Spleen (tissue), 11 donors: ENCODE measurements around the gene CEBPB. TPM values are rescaled to one million over a fixed set of nuclear protein-coding genes. Genes with fewer than 3 reads are reported as not detected.

Source experiments
- DNase-seq: peaks from one replicate; pipeline ENCODE4 v3.0.0-alpha.2; 2020
- H3K27ac ChIP-seq, 8 donors: fragments of 200-600 bp; sonication (generic) in 7 of 8; 1 replicate in 4 of 8; 2 replicates in 4 of 8; pipeline versions ENCODE4 v1.5.0 to v1.8.0; 2016 to 2021; ENCODE audit warnings: inconsistent platforms in 4 of 8, mild to moderate bottlenecking in 4 of 8, moderate library complexity in 1 of 8
- H3K27me3 ChIP-seq, 7 donors: fragments of 200-600 bp; sonication (generic) in 6 of 7; replicated peaks in 1 of 7; 1 replicate in 4 of 7; 2 replicates in 3 of 7; pipeline versions ENCODE4 v1.5.0 to v1.8.0; 2016 to 2021; ENCODE audit warnings: inconsistent platforms in 3 of 7, mild to moderate bottlenecking in 1 of 7
- H3K36me3 ChIP-seq, 6 donors: fragments of 200-600 bp; sonication (generic) in 5 of 6; 1 replicate in 4 of 6; 2 replicates in 2 of 6; pipeline versions ENCODE4 v1.5.0 to v1.8.0; 2016 to 2021; ENCODE audit warnings: inconsistent platforms in 2 of 6
- H3K4me1 ChIP-seq, 6 donors: fragments of 200-600 bp; sonication (generic) in 5 of 6; 1 replicate in 3 of 6; 2 replicates in 3 of 6; pipeline versions ENCODE4 v1.5.0 to v1.8.0; 2016 to 2021; ENCODE audit warnings: inconsistent platforms in 3 of 6
- H3K4me3 ChIP-seq, 8 donors: fragments of 200-600 bp; sonication (generic) in 7 of 8; 1 replicate in 4 of 8; 2 replicates in 4 of 8; pipeline versions ENCODE4 v1.5.0 to v1.8.0; 2016 to 2021; ENCODE audit warnings: inconsistent platforms in 4 of 8, mild to moderate bottlenecking in 4 of 8, moderate library complexity in 2 of 8
- H3K9me3 ChIP-seq, 8 donors: fragments of 200-600 bp; sonication (generic) in 7 of 8; 1 replicate in 4 of 8; 2 replicates in 4 of 8; pipeline versions ENCODE4 v1.5.0 to v1.8.0; 2016 to 2021; ENCODE audit warnings: inconsistent platforms in 4 of 8
- POLR2A ChIP-seq, 3 donors: fragments of 450-650 bp; IDR thresholded peaks; one replicate each; pipeline ENCODE4 v1.5.1; 2017; ENCODE audit warnings: antibody characterized with exemption in 3 of 3, mild to moderate bottlenecking in 1 of 3
- POLR2AphosphoS5 ChIP-seq, 3 donors: sonication (generic); formaldehyde crosslinking; IDR thresholded peaks; one replicate each; pipeline ENCODE4 v1.5.1; 2017; ENCODE audit warnings: antibody characterized with exemption in 3 of 3
- WGBS, 5 donors: extraction: QIAGEN DNeasy Blood & Tissue Kit in 3 of 5; methylation state at CpG; one replicate each; pipeline versions ENCODE4 v1.1.5 to v1.1.7; 2013 to 2018; 5-methylcytosine and 5-hydroxymethylcytosine counted together
- intact Hi-C: fragments of 100-400 bp; cut with DNase I; formaldehyde crosslinking; loops from one replicate; pipeline ENCODE4 v1.15.0; 2023; ENCODE audit warnings: low total_unique reads
- polyA plus RNA-seq, 3 donors: library from polyadenylated mRNA; stranded (reverse); fragments of 200-250 nt; gene quantifications; one replicate each; pipeline ENCODE4 v1.2.1, GENCODE V29; 2013
- total RNA-seq, 7 donors: library from RNA; depleted of rRNA in 3 of 7; stranded (reverse); fragments of >200 nt in 3 of 7; fragmentation: NEBNext Ultra II Directional in 4 of 7; extraction: Animal tissue kit (Norgen Biotek cat#: 25700) in 4 of 7; gene quantifications; one replicate each; pipeline versions ENCODE4 v1.1.0 to v1.2.1, GENCODE V29; 2016 to 2021
- TF ChIP-seq, protein P1 (sequence below), 11 experiments: fragments of 200-600 bp in 7 of 11; fragments of 450-650 bp in 4 of 11; sonication (generic) in 4 of 11; IDR thresholded peaks in 8 of 11; conservative IDR thresholded peaks in 3 of 11; 1 replicate in 7 of 11; 2 replicates in 4 of 11; pipeline versions ENCODE4 v1.4.0 to v1.8.0; 2016 to 2021; ENCODE audit warnings: antibody characterized with exemption in 11 of 11, inconsistent platforms in 4 of 11, mild to moderate bottlenecking in 1 of 11
- donor health status: healthy with polysubstance abuse.
- donor health status: DM: no; HTN: no; CAD: no; lungs with moderate emphysema.
- donor health status: DM: no; HTN: no; CAD: no.
- donor health status: Bipolar disorder and iron deficiency.
- donor health status: healthy.
- donor health status: DM: no; HTN: no; CAD: no.
- donor health status: DM: yes; HTN: yes; CAD: no.

CEBPB gene
- total and polyA plus RNA-seq, 10 donors, result 24.2 to 273 (median 105) TPM

- Histone ChIP-seq H3K4me3 (no peak overlapping the region), H3K27ac (peak overlapping the region in 7 of 8 donors; percentile 23 to 93 (median 58)), H3K9me3 (peaks cover 0 to 11% (median 1%) of the 10 kb centered on the region in 8 donors), H3K4me1 (peaks cover 0 to 76% (median 27%) of the 10 kb centered on the region in 6 donors), H3K36me3 (no peaks in the 10 kb centered on the region), H3K27me3 (no peaks in the 10 kb centered on the region)
- intact Hi-C loops, result no loop called here
- WGBS, 5 donors, result 78 to 100% (median 83%) methylated on average over 1 of the region's 1 CpG
- DNase-seq, result no peak
- no peak for TF ChIP-seq POLR2AphosphoS5 (IDR thresholded peaks at IDR 0.05)
- TF ChIP-seq, protein P1, sequence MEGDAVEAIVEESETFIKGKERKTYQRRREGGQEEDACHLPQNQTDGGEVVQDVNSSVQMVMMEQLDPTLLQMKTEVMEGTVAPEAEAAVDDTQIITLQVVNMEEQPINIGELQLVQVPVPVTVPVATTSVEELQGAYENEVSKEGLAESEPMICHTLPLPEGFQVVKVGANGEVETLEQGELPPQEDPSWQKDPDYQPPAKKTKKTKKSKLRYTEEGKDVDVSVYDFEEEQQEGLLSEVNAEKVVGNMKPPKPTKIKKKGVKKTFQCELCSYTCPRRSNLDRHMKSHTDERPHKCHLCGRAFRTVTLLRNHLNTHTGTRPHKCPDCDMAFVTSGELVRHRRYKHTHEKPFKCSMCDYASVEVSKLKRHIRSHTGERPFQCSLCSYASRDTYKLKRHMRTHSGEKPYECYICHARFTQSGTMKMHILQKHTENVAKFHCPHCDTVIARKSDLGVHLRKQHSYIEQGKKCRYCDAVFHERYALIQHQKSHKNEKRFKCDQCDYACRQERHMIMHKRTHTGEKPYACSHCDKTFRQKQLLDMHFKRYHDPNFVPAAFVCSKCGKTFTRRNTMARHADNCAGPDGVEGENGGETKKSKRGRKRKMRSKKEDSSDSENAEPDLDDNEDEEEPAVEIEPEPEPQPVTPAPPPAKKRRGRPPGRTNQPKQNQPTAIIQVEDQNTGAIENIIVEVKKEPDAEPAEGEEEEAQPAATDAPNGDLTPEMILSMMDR (IDR thresholded peaks at IDR 0.05 in 8 of 11, conservative IDR thresholded peaks at IDR 0.05 in 3 of 11), result no peak
- TF ChIP-seq POLR2A (IDR thresholded peaks at IDR 0.05), result no peak
These were observed 33.4 kb downstream of the CEBPB start for GRCh38 chr20:50224052-50224451.

DNA sequence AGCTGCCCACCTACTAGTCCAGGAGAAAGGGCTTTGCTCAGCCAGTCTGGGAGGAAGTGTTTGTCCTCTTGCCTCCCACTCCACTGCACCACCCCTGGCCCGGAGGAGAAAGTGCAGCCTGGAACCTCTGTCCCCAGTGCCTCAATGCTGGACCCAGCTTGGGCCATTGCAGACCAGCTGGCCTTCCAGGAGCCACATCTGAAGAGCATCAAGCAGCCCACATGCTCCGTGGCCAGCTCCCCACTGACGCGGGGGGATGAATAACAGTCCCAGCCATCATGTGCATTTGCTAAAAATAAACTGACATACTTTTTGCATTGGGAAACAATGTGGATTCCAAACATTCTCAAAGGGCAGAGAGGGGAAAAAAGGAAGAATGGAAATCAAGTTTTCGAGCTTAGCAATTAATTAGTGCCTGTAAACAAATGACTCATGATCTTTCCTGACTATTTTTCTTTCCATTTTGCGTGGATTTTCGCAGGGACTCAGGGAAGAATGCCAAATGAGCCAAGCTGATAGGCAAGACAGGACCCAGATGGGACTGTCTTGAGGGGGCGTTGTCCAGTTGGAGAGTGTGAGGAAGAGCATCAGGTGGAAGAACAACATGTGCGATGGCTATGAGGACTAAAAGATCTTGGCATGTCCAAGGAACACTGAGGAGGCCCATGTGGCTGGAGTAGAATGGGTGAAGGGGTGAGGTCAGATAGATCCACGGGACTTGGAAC is 34.1 kb downstream of the CEBPB start:
- peak overlapping the region in 7 of 8 donors; percentile 46 to 93 (median 58) for H3K27ac ChIP-seq
- WGBS, 5 donors, result 67 to 78% (median 73%) methylated on average over 10 of the region's 10 CpGs
- H3K9me3 ChIP-seq, result peaks cover 0 to 9% (median under 1%) of the 10 kb centered on the region in 8 donors
- DNase-seq, result no peak
- no peak overlapping the region for H3K4me3 ChIP-seq
- TF ChIP-seq POLR2AphosphoS5 (IDR thresholded peaks at IDR 0.05), result peak; percentile 51 to 82 (median 69)
- TF ChIP-seq, protein P1 (IDR thresholded peaks at IDR 0.05 in 8 of 11, conservative IDR thresholded peaks at IDR 0.05 in 3 of 11), result peak in 1 of 11 experiments; percentile 25
- no peak for TF ChIP-seq POLR2A (IDR thresholded peaks at IDR 0.05)
- intact Hi-C loops, result no loop called here
- no peaks in the 10 kb centered on the region for H3K36me3 ChIP-seq
- H3K27me3 ChIP-seq, result no peaks in the 10 kb centered on the region
- peaks cover 0 to 78% (median 26%) of the 10 kb centered on the region in 6 donors for H3K4me1 ChIP-seq

DNA sequence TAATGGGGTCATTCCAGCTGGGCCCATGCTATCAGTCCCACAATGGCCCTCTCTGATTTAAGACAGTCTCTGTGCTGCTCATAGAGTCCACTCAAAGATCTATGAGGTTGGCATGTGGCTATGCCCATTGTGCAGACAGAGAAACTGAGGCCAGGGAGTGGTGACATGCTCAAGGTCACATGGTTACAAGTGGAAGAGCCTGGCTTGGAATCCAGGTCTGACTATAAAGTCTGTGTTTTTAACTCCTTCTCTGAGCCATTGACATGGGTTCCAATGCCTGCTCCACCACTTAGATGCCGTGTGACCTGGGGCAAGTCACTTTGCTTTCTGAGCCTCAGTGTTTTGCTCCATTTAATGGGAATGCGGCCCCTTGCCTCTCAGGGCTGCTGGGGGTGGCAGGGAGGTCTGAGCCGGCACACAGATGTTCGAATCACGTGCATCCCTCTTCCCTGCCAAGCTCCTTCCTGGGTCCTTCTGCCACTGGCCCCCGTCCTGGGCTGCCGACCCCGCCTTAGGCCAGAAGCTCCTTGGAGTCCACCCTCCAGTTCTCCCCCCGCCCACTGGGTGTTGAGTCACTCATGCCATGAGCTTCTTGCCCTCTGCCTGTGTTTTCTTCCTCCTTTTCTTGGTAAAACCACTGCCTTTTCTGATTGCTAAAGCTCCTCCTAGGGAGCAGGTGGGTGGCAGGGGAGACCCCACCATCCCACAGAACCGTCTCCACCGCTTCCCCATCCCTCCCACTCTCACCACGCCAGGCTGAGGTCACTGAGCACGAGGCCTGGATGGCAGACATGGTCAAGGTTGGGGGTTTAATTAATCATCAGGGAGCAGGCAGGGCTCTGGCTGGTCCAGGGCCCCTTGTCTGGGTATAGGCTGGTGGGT is 35.7 kb downstream of the CEBPB start:
- TF ChIP-seq, protein P1 (IDR thresholded peaks at IDR 0.05 in 8 of 11, conservative IDR thresholded peaks at IDR 0.05 in 3 of 11), result no peak
- no peak for TF ChIP-seq POLR2A (IDR thresholded peaks at IDR 0.05)
- no peak for TF ChIP-seq POLR2AphosphoS5 (IDR thresholded peaks at IDR 0.05)
- no peaks in the 10 kb centered on the region for H3K27me3 ChIP-seq
- DNase-seq, result no peak
- H3K4me3 ChIP-seq, result no peak overlapping the region
- peak overlapping the region in 4 of 8 donors; percentile 18 to 89 (median 63) for H3K27ac ChIP-seq
- H3K36me3 ChIP-seq, result no peaks in the 10 kb centered on the region
- intact Hi-C loops, result no loop called here
- peaks cover 0 to 66% (median 24%) of the 10 kb centered on the region in 6 donors for H3K4me1 ChIP-seq
- 43 to 59% (median 54%) methylated on average over 12 to 13 of the region's 13 CpGs for WGBS, 5 donors
- peaks cover 0 to 7% (median 0%) of the 10 kb centered on the region in 8 donors for H3K9me3 ChIP-seq
